GM12874 (cell line): ENCODE results near the gene PPP2R2C.

Experiments
- TF ChIP-seq, protein P1 (sequence below): IDR thresholded peaks from 2 replicates; pipeline ENCODE4 v1.5.1; 2011; ENCODE audit warnings: low read depth, mild to moderate bottlenecking, control low read depth, low read length, moderate library complexity; ENCODE audit not compliant: insufficient read depth

The PPP2R2C gene

DNA sequence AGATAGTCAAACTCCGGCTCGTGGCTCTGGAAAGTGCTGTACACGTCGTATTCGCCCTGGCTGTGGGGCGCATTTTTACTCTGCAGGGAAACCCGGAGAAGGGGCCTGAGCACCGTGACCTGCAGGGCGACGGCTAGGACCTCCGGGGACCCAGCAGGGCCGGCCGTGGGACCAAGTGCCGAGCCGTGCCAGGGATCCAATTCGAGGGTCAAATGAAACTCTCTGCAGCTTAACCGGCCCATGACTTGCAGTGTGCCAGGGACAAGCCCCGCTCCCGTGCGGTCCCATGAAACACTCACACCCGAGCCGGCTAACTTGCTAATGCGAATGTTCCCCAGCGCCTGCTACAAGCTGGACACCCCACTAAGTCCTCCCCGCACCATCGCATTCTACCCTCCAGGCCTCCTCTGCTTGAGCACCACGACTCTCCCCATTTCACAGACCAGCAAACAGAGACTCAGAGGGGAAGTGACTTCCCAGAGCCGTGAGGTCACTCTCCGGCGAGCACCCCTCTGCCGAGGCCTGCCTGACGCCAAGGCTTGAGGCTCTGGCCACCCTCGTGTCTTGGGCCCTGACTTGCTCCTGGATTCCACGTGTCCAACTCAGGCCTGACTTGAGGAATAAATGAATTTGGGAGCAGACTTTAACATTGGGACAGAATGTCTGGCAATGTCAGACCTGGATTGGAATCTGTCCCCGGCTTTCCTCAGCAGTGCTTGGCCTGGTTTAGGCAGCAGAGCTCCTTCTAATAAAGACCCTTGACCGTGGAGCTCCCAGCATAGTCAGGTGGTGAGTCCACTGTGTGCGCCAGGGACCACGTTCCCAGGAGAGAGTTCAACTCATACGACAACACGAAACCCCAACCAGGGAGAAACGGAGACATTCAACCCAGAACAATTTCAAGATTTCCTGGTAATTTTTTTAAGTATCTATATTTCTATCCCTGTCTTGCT lies 93.6 kb downstream of the PPP2R2C start:
- TF ChIP-seq, protein P1, sequence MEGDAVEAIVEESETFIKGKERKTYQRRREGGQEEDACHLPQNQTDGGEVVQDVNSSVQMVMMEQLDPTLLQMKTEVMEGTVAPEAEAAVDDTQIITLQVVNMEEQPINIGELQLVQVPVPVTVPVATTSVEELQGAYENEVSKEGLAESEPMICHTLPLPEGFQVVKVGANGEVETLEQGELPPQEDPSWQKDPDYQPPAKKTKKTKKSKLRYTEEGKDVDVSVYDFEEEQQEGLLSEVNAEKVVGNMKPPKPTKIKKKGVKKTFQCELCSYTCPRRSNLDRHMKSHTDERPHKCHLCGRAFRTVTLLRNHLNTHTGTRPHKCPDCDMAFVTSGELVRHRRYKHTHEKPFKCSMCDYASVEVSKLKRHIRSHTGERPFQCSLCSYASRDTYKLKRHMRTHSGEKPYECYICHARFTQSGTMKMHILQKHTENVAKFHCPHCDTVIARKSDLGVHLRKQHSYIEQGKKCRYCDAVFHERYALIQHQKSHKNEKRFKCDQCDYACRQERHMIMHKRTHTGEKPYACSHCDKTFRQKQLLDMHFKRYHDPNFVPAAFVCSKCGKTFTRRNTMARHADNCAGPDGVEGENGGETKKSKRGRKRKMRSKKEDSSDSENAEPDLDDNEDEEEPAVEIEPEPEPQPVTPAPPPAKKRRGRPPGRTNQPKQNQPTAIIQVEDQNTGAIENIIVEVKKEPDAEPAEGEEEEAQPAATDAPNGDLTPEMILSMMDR: no peak

DNA sequence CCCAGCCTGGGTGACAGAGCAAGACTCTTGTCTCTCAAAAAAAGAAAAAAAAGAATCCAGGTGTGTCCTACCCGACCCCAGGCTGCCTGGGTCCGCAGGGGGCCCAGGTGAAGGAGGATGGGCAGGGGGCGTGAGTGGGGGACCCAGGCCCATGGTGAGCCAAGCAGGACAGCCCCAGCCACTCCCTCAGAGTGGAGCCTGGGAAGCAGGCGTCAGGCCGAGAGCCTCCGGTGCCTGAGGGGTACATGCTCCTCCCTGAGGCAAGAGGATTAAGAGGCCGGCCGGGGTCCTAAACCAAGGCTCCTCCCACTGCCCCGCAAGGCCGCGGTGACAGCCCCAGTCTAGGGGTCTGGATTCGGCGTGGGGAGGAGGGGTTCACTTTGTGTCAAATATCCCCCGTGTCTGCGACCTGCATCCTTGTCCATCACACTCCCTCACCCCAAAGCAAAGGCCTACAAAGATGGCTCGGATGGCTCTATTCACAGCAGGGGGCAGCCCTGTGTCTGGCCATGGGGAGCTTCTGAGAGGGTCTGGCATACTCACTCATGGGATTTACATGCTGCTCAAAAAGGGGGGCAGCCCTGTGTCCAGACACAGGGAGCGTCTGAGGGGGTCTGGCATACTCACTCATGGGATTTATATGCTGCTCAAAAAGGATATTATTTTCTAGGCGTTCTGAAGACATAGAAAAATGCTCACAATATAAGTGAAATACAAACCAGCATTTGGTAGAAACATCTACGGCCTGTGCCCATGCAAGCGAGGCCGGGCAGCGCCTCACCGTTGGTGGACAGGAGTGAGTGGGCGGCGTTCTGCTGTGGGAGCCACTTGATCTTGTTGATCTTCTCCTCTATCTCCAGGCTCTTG lies 94.6 kb downstream of the PPP2R2C start:
- TF ChIP-seq, protein P1: no peak

DNA sequence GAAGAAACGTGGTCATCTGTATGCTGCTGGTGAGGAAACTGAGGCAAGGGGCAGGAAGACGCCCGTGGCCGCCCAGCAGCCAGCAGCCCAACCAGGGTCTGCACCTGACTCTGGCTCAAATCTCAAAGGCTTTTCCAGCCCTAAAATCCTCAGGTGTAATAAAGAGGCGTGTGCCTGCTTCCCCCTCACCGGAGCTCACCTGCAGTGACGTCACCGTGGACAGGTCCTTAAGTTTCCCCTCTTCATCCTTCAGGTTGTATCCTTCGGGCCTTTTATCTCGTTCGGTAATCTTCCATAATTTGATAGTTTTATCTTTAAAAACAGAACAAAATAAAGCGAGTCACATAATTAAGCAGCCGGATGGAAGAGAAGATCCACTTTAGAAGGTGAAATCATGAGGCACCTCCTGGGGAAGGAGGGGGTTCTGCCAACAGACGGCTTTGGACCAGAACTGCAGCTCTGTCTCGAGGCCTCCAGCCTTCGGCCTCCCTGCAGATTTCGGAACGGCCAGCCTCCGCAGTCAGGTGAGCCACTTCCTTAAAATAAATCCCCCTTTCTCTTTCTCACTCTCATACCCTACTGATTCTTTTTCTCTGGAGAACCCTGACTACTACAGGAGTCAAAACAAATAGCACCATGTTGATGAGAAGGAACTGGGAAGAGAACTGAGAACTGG lies 96.7 kb downstream of the PPP2R2C start:
- TF ChIP-seq, protein P1: no peak

DNA sequence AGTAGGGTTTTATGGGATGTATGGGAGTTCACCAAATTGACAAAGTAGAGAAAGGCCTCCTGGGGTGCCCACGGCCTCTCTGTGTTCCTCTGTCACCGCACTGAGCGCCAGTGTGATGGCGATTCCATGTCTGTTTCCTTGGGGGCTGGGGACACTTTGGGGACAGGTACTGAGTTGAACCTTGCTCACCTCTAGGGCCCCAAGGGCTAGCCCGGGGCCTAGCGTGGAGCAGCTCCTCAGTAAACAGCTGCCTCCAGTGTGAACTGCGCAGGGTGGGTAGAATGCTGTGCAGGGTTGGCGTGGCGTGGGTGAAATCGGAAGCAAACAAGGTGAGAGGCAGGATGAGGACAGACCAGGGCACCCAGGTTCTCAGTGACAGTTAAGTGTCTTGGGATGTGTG lies 97.8 kb downstream of the PPP2R2C start:
- TF ChIP-seq, protein P1: no peak

DNA sequence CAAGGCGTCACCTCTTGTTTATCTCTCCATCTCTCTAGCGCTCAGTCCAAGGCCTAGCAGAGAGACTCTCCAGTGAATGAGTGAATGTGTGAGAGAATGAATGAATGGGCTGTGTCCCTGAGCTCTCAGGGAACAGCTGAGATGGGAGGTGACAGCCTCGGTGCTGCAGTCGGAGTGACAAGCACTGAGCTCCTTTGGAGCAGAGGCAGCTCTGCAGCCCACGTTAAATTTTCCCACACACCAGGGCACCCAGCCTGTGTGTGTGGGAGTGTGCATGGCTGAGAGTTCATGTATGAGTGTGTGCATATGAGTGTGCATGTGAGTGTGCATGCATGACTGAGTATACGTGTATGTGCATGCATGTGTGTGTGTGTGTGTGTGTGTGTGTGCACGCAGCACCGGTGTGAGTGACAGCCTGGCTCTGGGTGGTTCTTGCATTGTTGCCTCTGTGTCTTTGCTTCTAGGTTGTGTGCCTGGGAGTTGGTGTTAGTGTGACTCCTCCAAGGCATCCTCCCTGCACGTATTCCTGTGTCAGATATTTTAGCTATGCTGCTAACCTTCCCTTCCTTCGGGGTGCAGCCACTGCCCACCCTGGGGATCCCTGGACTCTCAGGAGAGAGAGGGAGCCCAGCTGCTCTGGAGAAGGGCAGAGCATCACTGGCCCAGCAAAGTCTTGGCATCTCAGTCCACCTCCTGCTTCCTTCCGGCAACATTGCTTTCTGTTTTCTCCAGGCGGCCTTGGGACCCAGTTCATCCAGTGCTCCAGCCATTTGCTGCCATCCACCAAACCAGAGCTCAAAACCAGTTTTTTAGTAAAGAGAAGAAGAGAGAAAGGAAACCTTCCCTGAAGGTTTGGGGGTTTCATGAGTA lies 98.6 kb downstream of the PPP2R2C start:
- TF ChIP-seq, protein P1: no peak

DNA sequence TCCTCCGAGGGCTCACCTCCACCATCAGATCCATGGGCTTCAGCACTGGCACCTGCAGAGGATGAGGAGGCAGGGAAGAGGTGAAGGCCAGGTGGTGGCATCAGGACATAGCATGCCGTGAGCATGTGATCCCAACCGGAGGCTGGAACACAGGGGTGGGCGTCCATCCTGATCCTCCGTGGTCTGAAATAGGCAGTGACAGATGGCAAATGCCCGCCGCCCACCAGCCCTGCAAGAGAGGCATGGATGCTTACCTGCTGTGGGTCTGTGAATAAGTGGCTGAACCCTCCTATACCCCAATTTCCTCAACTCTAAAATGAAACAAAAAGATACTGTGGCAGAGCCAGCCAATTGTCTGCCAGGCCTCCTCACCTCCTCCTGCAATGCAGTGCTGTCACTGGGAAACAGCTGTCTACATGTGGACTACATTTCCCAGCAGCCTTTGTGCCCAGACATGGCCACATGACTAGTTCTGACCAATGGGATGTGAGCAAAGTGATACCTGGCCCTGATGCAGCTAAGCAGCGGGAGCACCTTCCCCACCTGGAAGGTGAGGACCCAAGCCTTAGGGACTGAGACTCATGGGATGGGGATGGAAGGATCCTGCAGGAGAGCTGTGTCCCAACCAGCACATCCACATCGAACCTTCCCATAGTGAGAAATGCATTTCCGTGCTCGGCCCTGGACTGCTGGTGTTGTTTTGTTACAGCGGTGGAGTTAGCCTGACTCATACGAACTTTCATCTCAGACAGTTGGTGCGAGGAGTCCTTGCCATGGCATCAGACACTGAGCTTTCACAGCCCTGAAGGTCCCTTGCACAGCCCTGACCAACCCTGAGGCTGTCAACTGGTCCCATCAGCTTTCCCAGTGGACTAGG lies 99.5 kb downstream of the PPP2R2C start:
- TF ChIP-seq, protein P1: no peak
